PC-9 (cell line): Measurements from ENCODE around the gene VDAC1. TPM values are rescaled to one million over a fixed set of nuclear protein-coding genes. Genes with fewer than 3 reads are reported as not detected.
A peak's percentile ranks its signal among the peaks of the same experiment; 100 is the strongest.

Experiments used
- BruUV-seq: library from RNA; stranded (reverse); fragments of 400-500 nt; replicated peaks from 2 replicates; lab custom pipeline; 2021; lab: Mats Ljungman, UMichigan
- CTCF ChIA-PET: fragments of 300-600 bp; sonication (Branson Sonifier 250); formaldehyde crosslinking; loops from one replicate; lab custom pipeline; 2022; ENCODE audit warnings: antibody characterized with exemption; lab: Charles Lee
- POLR2A ChIA-PET: fragments of 300-600 bp; sonication (Branson Sonifier 250); formaldehyde crosslinking; loops from one replicate; lab custom pipeline; 2022; ENCODE audit warnings: antibody characterized with exemption; ENCODE audit not compliant: unreplicated experiment; lab: Charles Lee
- DNase-seq, 2 experiments: peaks; one replicate each; pipeline versions ENCODE4 v3.0.0 to v3.0.0-alpha.2; 2015 to 2022; ENCODE audit warnings: mixed read lengths in 1 of 2
- H2AFZ ChIP-seq: fragments of 200-600 bp; sonication (generic); 2 replicates; pipeline ENCODE4 v1.8.1; 2017; ENCODE audit warnings: antibody characterized with exemption
- H3F3A ChIP-seq: fragments of 200-600 bp; sonication (generic); 2 replicates; pipeline ENCODE4 v1.8.1; 2017; ENCODE audit warnings: antibody characterized with exemption, mild to moderate bottlenecking, low read depth; ENCODE audit not compliant: insufficient read depth
- H3K27ac ChIP-seq: fragments of 200-600 bp; sonication (generic); 2 replicates; pipeline ENCODE4 v1.6.1; 2016; ENCODE audit warnings: mixed run types
- H3K27me3 ChIP-seq: fragments of 200-600 bp; sonication (generic); 2 replicates; pipeline ENCODE4 v1.6.1; 2016; ENCODE audit warnings: low read depth, mixed run types; ENCODE audit not compliant: insufficient read depth
- H3K36me3 ChIP-seq: fragments of 200-600 bp; sonication (generic); 2 replicates; pipeline ENCODE4 v1.6.1; 2016; ENCODE audit warnings: low read depth, mixed run types
- H3K4me1 ChIP-seq: fragments of 200-600 bp; sonication (generic); replicated peaks from 2 replicates; pipeline ENCODE4 v1.6.1; 2016; ENCODE audit warnings: mixed run types; ENCODE audit not compliant: insufficient read depth
- H3K4me2 ChIP-seq: fragments of 200-600 bp; sonication (generic); 2 replicates; pipeline ENCODE4 v1.6.1; 2017; ENCODE audit warnings: mixed run types
- H3K4me3 ChIP-seq: fragments of 200-600 bp; sonication (generic); 2 replicates; pipeline ENCODE4 v1.6.1; 2016; ENCODE audit warnings: mixed run types
- H3K79me2 ChIP-seq: fragments of 200-600 bp; sonication (generic); 2 replicates; pipeline ENCODE4 v1.6.1; 2017; ENCODE audit warnings: low read depth, mixed run types
- H3K9me2 ChIP-seq: fragments of 200-600 bp; sonication (generic); 2 replicates; pipeline ENCODE4 v1.8.1; 2017; ENCODE audit warnings: mild to moderate bottlenecking; ENCODE audit not compliant: insufficient read depth
- H3K9me3 ChIP-seq: fragments of 200-600 bp; sonication (generic); 2 replicates; pipeline ENCODE4 v1.8.1; 2016; ENCODE audit warnings: low read depth; ENCODE audit not compliant: insufficient read depth
- H4K20me1 ChIP-seq: fragments of 200-600 bp; sonication (generic); 2 replicates; pipeline ENCODE4 v1.8.1; 2017; ENCODE audit not compliant: insufficient read depth
- CTCF ChIP-seq: fragments of 200-600 bp; sonication (generic); conservative IDR thresholded peaks from 2 replicates; pipeline ENCODE4 v1.6.1; 2017; ENCODE audit warnings: mixed run types, antibody characterized with exemption, mild to moderate bottlenecking, moderate library complexity
- EZH2 ChIP-seq: fragments of 200-600 bp; sonication (generic); IDR thresholded peaks from 2 replicates; pipeline ENCODE4 v1.8.0; 2017; ENCODE audit warnings: antibody characterized with exemption, low read depth
- intact Hi-C: fragments of 100-400 bp; cut with micrococcal nuclease; formaldehyde crosslinking; loops from one replicate; pipeline ENCODE4 v1.10.0; 2022; ENCODE audit not compliant: unreplicated experiment
- total RNA-seq: library from RNA; stranded (reverse); gene quantifications from 2 replicates; pipeline ENCODE4 v1.2.3, GENCODE V29; 2021

VDAC1 gene
- total RNA-seq, 1 experiment from 2014 or later: 228 TPM

GRCh38 chr5:133966090-133966489 lies 38.7 kb downstream of the VDAC1 start:
- H4K20me1 ChIP-seq: no peaks in the 10 kb centered on the region
- H3K79me2 ChIP-seq: peaks cover 64% of the 10 kb centered on the region
- POLR2A ChIA-PET: interaction anchor here (0.7 kb wide), 1 partner anchor 40 kb away, joined by 3 read pairs; no protein-coding TSS in a partner anchor
- no peak overlapping the region for H2AFZ ChIP-seq
- H3K4me3 ChIP-seq: no peak overlapping the region
- no peak overlapping the region for H3K4me2 ChIP-seq
- CTCF ChIA-PET: no interaction called here
- H3F3A ChIP-seq: peaks cover 27% of the 10 kb centered on the region
- no peaks in the 10 kb centered on the region for H3K9me2 ChIP-seq
- H3K36me3 ChIP-seq: 0 out of 2 replicates have a peak, but pooled peaks cover 8% of the 10 kb centered on the region
- TF ChIP-seq CTCF: no peak
- no peak for TF ChIP-seq EZH2
- peaks cover 16% of the 10 kb centered on the region; the same call in 1 of the 2 replicates for H3K4me1 ChIP-seq
- no peak for DNase-seq
- no peak overlapping the region for H3K27ac ChIP-seq
- BruUV-seq: TSS peak; percentile 5
- intact Hi-C loops: no loop called here
- H3K27me3 ChIP-seq: no peaks in the 10 kb centered on the region
- H3K9me3 ChIP-seq: no peaks in the 10 kb centered on the region

DNA sequence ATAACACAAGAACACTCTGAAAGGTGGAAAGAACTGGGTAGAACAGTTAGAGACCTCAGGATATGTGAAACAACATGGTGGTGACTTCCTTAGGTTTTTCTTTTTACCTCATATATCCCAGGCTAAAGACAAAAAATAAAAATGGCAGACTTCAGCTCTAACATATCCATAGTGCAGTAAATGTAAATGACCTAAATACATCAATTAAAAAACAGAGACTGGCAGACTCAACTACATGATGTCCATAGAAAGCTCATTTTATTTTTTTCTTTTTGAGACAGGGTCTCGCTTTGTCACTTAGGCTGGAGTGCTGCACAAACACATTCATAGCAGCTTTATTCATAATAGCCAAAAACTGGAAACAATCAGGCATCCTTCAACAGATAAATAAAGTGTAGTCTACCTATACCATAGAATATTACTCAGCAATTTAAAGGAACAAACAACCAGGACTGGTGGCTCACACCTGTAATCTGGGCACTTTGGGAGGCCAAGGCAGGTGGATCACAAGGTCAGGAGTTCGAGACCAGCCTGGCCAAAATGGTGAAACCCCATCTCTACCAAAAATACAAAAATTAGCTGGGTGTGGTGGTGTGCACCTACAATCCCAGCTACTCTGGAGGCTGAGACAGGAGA lies 41.2 kb downstream of the VDAC1 start:
- TF ChIP-seq CTCF (no peak), EZH2 (no peak)
- peaks cover 7% of the 10 kb centered on the region; the same call in 1 of the 2 replicates for H3K4me1 ChIP-seq
- peaks cover 64% of the 10 kb centered on the region for H3K79me2 ChIP-seq
- no peaks in the 10 kb centered on the region for H3K9me3 ChIP-seq
- no peaks in the 10 kb centered on the region for H4K20me1 ChIP-seq
- ChIA-PET POLR2A (no interaction called here), CTCF (no interaction called here)
- no peak for DNase-seq
- no peak overlapping the region for H3K4me2 ChIP-seq
- intact Hi-C loops: no loop called here
- H3K27ac ChIP-seq: 0 out of 2 replicates have a peak overlapping the region, but pooled peaks have one; percentile 2
- peaks cover 17% of the 10 kb centered on the region; the same call in 1 of the 2 replicates for H3K36me3 ChIP-seq
- peaks cover 10% of the 10 kb centered on the region; the same call in 1 of the 2 replicates for H3F3A ChIP-seq
- H3K9me2 ChIP-seq: no peaks in the 10 kb centered on the region
- no TSS peak for BruUV-seq
- H3K4me3 ChIP-seq: no peak overlapping the region
- no peak overlapping the region for H2AFZ ChIP-seq
- no peaks in the 10 kb centered on the region for H3K27me3 ChIP-seq

GRCh38 chr5:133962801-133963476 lies 41.8 kb downstream of the VDAC1 start:
- Histone ChIP-seq H3K27me3 (no peaks in the 10 kb centered on the region), H3K36me3 (peaks cover 24% of the 10 kb centered on the region), H3K27ac (0 out of 2 replicates have a peak overlapping the region, but pooled peaks have one; percentile 2), H3K9me3 (no peaks in the 10 kb centered on the region), H3K4me1 (peaks cover 7% of the 10 kb centered on the region; the same call in 1 of the 2 replicates), H2AFZ (no peak overlapping the region), H3K4me2 (no peak overlapping the region), H3F3A (peaks cover 10% of the 10 kb centered on the region; the same call in 1 of the 2 replicates), H3K4me3 (no peak overlapping the region), H4K20me1 (no peaks in the 10 kb centered on the region), H3K9me2 (no peaks in the 10 kb centered on the region), H3K79me2 (peaks cover 61% of the 10 kb centered on the region)
- TF ChIP-seq CTCF (no peak), EZH2 (no peak)
- CTCF ChIA-PET: no interaction called here
- no peak for DNase-seq
- BruUV-seq: no TSS peak
- intact Hi-C loops: no loop called here
- POLR2A ChIA-PET: no interaction called here
